Left colon (tissue), 2 donors: ENCODE data around the gene CTNNA3. TPM values are rescaled to one million over a fixed set of nuclear protein-coding genes. Genes with fewer than 3 reads are reported as not detected.
A peak's percentile ranks its signal among the peaks of the same experiment; 100 is the strongest.

Experiments
- ATAC-seq: fragments of 200-7000 bp; cut with Tn5 transposase; one replicate; pipeline ENCODE4 v1.9.1; 2020; ENCODE audit warnings: mild to moderate bottlenecking, moderate library complexity
- DNase-seq, 2 donors: peaks; one replicate each; pipeline ENCODE4 v3.0.0-alpha.2; 2020
- intact Hi-C, 2 donors: fragments of 100-400 bp; cut with DNase I in 1 of 2; cut with micrococcal nuclease in 1 of 2; formaldehyde crosslinking; loops; one replicate each; pipeline versions ENCODE4 v1.11.2 to v1.14.0; 2022; cut with DNase I, micrococcal nuclease
- total RNA-seq, 2 donors: library from RNA; stranded (reverse); fragmentation: NEBNext Ultra II Directional; extraction: Animal tissue kit (Norgen Biotek cat#: 25700); gene quantifications; one replicate each; pipeline ENCODE4 v1.2.1, GENCODE V29; 2021
- donor health status: DM: no; HTN: no; CAD: no.
- donor health status: DM: yes; HTN: yes; CAD: no.

Gene CTNNA3
- total RNA-seq, 2 donors from 2014 or later = 0.21 to 1.0 TPM

DNA sequence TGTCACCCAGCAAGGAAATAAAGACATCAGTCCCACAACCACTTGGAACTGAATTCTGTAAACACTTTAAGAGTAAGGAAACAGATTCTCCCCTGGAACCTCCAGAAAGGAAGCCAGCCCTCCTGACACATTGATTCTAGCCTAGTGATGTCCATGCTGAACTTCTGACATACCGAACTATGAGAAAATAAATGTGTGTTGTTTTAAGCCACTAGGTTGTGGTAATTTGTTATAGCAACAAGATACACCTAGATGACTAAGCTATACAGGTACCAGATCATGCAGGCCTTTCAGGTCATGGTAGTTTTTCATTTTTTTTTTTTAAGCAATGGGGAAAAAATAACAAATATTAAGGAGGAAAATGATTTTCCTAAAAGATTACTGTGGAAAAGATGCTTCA lies 807.8 kb downstream of the CTNNA3 start:
- ATAC-seq = no peak

GRCh38 chr10:66886848-66887247 lies 809.1 kb downstream of the CTNNA3 start:
- intact Hi-C loops = no loop called here
- ATAC-seq = no peak
- DNase-seq = no peak

More for the DNA sequence above, 807.8 kb downstream of the CTNNA3 start:
- intact Hi-C loops = no loop called here
- DNase-seq = no peak

DNA sequence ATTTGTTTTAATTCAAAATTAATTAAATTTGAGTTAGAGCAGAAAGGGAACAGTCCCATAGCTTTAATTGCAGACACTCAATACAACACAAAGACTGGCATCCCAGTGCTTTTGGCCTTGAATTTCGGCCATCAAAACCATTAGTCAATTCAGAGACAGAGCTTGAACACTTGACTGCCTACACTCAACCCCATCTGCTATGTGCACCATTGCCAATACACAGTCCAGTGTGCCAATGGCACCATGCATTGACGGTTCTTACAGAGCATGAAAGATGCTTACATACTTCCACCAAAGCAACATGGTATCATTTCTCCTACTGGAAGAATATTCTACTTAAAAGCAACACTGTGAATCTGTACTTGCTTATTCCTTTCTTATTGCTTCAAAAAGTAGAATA lies 813.7 kb downstream of the CTNNA3 start:
- intact Hi-C loops = no loop called here

DNA sequence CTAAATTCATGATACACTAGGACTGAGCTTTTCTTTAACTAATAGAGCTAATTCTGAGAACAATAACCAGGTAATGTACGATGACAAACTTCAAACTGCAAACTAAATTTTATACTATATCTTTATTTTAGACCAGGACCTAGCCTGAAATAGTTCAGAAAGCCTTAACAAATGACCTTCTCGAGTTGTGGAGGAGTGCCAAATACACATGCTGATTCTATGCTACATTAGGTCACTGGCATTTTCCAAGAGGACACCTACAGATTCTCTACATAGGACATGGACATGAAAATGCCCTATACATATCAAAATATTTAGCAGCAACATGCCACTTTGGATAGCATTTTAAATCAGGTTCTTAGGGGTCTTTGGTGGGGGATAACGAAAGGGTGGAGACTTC lies 814.2 kb downstream of the CTNNA3 start:
- intact Hi-C loops = no loop called here
- DNase-seq = no peak
- ATAC-seq = no peak

More for the DNA sequence above, 813.7 kb downstream of the CTNNA3 start:
- no peak for DNase-seq
- no peak for ATAC-seq

GRCh38 chr10:66880826-66881225 lies 815.2 kb downstream of the CTNNA3 start:
- intact Hi-C loops = no loop called here

GRCh38 chr10:66880292-66880691 lies 815.7 kb downstream of the CTNNA3 start:
- DNase-seq (no peak), ATAC-seq (no peak)
- intact Hi-C loops = no loop called here

More at GRCh38 chr10:66880826-66881225, 815.2 kb downstream of the CTNNA3 start:
- ATAC-seq = no peak
- DNase-seq = no peak

DNA sequence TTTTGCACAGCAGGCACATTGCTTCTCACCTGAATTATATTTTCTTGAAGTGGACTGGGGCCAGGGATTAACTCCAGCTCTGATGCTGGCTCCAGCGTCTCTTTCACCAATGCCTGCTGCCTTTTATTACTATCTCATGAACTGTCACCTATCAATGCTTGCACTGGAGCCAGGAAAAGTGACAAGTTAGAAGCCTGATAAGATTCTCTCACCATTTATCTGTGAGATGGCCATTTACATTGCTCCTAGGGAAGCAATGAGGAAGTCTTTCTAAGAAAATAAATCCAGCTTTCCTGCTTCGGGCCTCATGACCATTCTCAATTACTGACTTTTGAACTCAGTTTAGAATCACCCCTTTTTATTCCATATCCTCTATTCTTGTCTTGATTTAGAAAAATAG lies 818.6 kb downstream of the CTNNA3 start:
- intact Hi-C loops = no loop called here
- ATAC-seq = peak; percentile 98

DNA sequence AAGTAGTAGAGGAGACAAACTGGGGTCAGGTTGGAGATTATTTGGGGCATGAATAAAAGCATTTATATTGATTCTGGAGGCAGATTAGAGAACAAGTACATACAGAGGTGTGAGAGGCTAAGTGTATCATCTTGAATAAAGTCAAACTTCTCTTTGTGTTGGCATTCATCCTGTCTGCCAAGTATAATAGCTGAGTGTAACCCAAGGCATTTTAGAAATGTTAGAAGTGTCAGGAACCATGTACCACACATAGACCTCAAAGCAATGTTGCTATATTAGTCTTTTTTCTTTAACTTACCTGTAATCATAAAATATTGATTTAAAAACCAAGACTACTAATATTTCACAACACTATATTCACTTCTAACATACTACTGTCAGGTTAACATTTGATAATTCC lies 826.4 kb downstream of the CTNNA3 start:
- ATAC-seq = no peak
- intact Hi-C loops = no loop called here
- no peak for DNase-seq

More for the DNA sequence above, 818.6 kb downstream of the CTNNA3 start:
- peak in 1 of 2 donors; percentile 6 for DNase-seq

DNA sequence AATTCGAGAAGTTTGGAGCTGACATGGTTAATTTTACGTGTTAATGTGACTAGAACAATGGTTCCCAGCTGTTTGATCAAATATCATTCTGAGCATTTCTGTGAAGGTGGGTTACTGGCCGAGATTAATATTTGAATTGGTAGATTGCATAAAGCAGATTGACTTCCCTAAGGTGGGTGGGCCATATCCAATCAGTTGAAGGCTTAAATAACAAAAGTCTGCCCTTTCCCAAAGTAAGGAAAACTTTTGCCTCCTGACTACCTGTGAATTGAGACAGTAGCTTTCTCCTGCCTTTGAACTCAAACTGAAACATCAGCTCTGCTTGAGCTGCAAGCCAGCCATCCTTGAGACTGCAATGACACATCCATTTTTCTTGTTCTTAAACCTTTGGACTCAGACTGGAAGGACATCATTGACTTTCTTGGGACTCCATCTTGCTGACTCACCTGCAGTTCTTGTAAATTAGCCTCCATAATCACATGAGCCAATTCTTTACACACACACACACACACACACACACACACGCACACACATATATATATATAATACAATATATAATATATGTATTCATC lies 833.2 kb downstream of the CTNNA3 start:
- intact Hi-C loops = no loop called here
- DNase-seq (no peak), ATAC-seq (peak; percentile 84)

DNA sequence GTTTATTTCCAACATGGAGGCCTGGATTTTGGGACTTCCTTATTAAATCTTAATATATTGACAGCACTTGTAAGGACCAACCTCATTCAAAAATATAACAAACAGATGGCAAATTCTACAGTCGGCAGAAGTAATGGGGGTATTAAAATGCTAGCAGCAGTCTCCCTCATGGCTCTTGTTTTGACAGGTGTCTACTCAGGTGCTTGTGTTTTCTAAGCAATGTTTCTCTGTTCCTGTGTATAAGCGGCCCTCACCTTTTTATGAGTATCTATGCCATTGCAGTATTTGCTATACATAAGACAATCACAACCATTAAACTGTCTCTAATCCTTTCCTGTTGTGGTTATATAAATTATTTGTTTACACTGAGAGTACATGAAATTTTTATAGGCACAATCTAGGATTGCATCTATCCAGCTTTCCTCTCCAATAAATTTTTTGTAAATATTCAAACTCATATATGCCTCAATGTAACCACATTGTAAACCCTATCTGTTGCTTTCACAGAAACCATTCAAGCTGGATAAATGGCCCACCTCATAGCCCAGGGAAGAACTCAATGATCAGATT lies 835.5 kb downstream of the CTNNA3 start:
- peak; percentile 58 for ATAC-seq
- DNase-seq = no peak
- intact Hi-C loops = no loop called here

DNA sequence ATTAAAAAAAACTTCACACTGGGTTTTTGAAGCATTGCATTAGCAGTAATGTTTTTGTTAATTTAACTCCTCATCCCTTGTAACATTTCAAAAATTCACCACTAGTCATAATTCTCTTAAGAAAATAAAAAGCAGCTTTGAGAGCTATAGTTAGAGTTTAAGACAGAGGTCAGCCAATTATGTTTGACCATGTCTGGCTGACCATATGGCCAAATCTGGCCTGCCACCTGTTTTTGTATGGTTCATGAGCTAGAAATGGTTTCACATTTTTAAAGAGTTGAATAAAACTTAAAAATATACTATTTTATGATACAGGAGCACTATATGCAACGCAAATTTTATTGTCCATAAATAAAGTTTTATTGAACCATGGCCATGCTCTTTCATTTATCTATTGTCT lies 843.2 kb downstream of the CTNNA3 start:
- intact Hi-C loops = no loop called here
- no peak for DNase-seq
- ATAC-seq = peak; percentile 4

- intact Hi-C loops = no loop called here
- no peak for ATAC-seq
- DNase-seq = no peak
Observed at GRCh38 chr10:66848856-66849255, 847.1 kb downstream of the CTNNA3 start.

GRCh38 chr10:66844176-66844942 lies 851.6 kb downstream of the CTNNA3 start:
- no peak for DNase-seq
- intact Hi-C loops = no loop called here
- ATAC-seq = no peak

GRCh38 chr10:66843396-66843795 lies 852.6 kb downstream of the CTNNA3 start:
- ATAC-seq (no peak), DNase-seq (no peak)
- intact Hi-C loops = no loop called here

- intact Hi-C loops = no loop called here
- no peak for DNase-seq
Observed at GRCh38 chr10:66842867-66843266, 853.1 kb downstream of the CTNNA3 start.

DNA sequence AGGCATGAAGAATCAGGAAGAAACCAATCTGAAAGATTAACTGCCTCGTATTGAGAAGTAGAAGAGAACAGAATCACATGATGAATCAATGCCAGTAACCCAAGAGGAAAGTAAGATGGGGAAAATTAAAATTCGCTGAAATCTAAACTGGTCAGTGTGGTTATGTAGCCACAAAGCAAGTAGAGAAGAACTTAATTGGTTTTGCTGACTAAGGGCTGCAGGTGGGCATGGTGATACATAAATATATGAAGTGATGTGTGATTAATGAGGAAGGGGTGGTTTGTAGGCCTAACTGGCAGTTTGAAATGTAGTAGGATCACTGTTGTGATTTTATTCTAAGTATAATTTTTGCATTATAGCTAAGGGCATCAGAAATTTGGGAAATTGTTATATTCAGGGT lies 853.6 kb downstream of the CTNNA3 start:
- intact Hi-C loops = no loop called here
- ATAC-seq (no peak), DNase-seq (no peak)

More at GRCh38 chr10:66842867-66843266, 853.1 kb downstream of the CTNNA3 start:
- no peak for ATAC-seq

- ATAC-seq (no peak), DNase-seq (no peak)
- intact Hi-C loops = no loop called here
Observed at GRCh38 chr10:66838656-66839055, 857.3 kb downstream of the CTNNA3 start.

DNA sequence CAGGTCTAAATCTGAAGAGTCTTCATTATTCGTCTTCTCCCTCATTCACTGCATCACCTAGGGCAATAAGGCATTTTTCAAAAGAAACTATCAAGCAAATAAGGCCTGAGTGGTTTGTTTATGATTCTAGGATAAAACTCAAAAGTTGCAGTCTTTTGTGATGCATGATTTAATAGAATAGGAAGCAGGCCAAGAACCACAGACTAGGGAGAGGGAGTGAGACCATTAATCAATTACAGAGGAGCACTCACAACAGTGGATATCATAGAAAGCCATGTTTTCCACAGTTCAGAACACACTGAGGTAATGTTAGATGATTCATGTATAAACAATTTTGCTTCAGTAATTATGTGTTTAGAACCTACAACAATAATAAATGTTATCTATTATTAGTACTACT lies 858.0 kb downstream of the CTNNA3 start:
- ATAC-seq = no peak

DNA sequence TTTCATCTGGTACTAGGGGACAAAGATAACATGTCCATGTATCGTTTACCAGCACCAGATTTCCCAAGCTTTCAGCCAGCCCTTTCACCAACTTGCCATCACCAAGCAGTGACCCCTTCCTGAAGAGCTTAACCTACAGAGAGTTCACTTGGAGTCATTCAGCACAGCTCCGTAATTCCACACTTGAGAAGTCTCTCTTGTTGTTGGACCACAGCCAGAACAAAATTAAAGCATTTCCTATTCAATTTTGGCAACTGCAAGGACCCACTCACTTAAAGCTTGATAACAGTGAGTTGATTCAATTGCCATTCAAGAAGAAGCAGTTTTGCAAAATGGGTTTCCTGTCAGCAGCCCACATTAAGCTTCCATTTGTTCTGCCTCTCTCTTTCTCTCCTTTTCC lies 858.7 kb downstream of the CTNNA3 start:
- intact Hi-C loops = no loop called here
- ATAC-seq = no peak
- DNase-seq = no peak

More for the DNA sequence above, 858.0 kb downstream of the CTNNA3 start:
- no peak for DNase-seq
- intact Hi-C loops = no loop called here

DNA sequence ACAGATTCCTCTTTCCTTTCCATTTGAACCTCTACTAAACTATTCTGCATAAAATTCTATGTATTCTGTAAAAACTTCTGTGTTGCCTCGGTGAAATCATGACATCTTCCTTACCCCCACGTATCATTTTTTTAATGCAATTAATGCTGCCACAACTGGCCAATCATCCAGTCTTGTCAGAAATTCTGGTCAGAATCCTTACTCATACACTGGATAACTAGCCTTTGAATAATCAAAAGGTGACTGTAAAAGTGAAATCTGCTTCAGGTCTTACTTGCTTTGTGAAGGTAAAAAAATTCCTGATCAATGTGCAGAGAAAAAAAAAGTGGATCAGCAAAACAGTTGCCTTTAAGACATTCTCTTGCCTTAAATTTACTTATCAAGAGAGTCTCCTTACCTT lies 859.2 kb downstream of the CTNNA3 start:
- intact Hi-C loops = no loop called here
- ATAC-seq (no peak), DNase-seq (no peak)
